GM21717 (cell line): ENCODE results near the gene LHX8.
"Not testable (repeated sequence)": the region's sequence is repeated elsewhere in the genome, so short reads cannot be mapped to it uniquely, and the experiment has no call there.

Source experiments
- ATAC-seq: cut with Tn5 transposase; IDR thresholded peaks from one replicate; pipeline ENCODE4 v1.9.1; 2021; ENCODE audit warnings: mild to moderate bottlenecking, moderate library complexity; ENCODE audit not compliant: unreplicated experiment

Gene LHX8

GRCh38 chr1:75133750-75134646, at the start of gene LHX8:
LHX8 (plus strand) TSS chr1:75134388; CDS start chr1:75136615, 2,227 bp downstream.
- ATAC-seq, result no peak

DNA sequence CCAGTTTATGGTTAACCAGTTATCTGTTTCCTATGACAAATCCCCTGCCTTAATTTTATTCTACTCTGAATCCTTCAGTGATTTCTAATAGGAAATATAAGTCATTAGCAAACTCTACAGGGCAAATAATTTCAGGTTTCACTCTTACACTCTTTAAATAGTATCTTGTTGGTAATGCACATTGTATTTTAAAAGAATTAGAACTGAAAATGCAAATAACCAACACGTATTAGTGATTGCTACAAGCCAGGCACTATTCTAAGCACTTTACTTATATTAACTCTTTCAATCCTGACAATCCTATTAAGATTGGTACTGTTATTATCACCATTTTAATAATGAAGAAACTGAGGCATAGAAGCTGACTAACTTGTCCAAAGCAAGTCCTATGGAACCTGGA, 48.3 kb upstream of the LHX8 start:
- no peak for ATAC-seq

DNA sequence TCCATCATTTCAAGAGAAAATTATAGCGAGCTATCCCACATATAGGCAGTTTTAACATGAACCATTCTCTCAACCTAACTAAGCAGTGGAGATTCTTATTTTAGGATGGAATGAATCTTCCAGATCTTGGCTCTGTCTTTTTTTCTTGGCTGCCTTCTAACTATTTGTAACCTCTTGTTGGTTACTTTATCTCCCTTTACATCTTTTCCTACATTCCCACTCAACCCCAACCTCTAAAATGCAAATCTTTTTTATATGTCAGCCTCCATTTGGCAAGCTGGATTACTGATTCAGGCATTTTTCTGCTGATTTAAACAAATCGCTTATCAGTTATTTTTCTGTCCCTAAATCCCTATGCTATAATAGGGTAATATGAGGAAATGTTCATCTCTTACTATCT, 46.9 kb upstream of the LHX8 start:
- ATAC-seq, result no peak

GRCh38 chr1:75092141-75092540, 42.0 kb upstream of the LHX8 start:
- ATAC-seq, result no peak

DNA sequence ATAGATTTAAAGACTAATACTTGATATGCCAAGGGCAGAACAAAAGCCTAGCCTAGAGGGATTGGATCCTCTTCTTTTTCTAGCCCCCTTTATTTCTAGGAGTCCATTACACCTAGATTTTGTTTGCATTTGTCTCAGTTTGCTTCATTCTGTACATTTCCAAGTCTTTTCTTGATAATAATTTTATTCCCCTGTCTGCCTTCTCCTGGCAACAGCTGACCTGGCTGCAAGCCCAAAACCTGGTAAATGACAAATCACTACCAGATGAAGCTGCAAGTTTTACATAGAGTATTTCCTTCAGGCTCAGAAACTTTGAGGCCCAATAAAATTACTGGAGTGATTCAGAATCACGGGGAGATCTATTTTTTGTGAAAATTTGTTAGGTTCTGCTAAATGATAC, 36.5 kb upstream of the LHX8 start:
- ATAC-seq, result no peak

- ATAC-seq, result no peak
These were observed 34.6 kb upstream of the LHX8 start for GRCh38 chr1:75099581-75099980.

DNA sequence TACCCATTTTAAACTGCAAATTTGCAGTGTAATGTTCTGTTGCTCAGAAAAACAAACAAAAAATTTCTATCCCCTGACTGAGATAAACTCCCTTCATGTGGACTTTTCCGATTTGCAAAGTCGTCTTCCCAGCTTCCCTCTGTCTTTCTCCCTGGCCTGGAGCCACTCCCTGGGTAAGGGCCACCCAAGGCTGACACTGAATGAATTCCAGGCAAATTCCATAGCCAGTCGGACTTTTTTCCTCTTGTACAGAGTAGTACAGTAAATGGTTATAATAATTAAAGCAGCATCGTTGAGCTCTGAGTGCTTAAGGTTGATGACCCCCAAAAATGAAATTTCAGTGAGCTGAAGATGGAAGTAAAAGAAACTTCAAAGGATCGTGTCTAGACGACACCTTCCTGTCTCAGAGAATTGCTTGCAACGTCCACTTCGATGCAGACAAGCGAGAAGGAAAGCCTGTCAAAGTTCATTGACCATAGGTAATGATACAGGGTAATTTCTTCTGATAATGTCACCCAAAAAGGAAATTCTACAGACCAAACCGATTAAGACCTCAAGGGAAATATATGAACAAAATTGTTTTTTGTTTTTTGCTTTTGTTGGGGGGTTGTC, 33.6 kb upstream of the LHX8 start:
- ATAC-seq, result no peak

DNA sequence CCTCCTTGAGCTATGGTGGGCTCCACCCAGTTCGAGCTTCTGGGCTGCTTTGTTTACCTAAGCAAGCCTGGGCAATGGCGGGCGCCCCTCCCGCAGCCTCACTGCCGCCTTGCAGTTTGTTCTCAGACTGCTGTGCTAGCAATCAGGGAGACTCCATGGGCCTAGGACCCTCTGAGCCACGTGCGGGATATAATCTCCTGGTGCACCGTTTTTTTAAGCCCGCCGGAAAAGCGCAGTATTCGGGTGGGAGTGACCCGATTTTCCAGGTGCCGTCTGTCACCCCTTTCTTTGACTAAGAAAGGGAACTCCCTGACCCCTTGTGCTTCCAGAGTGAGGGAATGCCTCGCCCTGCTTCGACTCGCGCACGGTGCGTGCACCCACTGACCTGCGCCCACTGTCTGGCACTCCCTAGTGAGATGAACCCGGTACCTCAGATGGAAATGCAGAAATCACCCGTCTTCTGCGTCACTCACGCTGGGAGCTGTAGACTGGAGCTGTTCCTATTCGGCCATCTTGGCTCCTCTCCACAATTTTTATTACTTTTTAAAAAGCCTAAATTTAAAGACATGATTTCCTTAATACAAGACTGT, 21.7 kb upstream of the LHX8 start:
- ATAC-seq, result not testable (repeated sequence)

GRCh38 chr1:75115654-75116053, 18.5 kb upstream of the LHX8 start:
- ATAC-seq, result no peak

DNA sequence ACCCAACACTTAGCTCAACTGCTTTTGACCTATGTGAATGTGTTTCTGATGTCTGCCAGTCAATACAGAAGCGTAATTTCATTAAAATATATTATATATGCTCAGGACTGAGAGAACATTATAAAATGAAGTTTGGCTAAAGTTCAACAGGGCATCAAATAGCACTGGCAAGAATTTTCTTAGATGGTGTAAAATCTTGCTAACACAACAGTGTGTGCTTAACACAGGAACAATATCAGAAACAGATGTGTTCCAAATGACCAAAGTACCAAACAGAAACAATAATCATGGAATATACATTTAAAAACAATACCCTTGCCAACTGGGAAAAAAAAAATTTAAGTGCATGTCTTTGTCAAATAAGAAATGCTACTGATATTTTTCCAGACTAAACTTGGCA, 10.4 kb upstream of the LHX8 start:
- no peak for ATAC-seq

GRCh38 chr1:75124510-75124909, 9.7 kb upstream of the LHX8 start:
- no peak for ATAC-seq

DNA sequence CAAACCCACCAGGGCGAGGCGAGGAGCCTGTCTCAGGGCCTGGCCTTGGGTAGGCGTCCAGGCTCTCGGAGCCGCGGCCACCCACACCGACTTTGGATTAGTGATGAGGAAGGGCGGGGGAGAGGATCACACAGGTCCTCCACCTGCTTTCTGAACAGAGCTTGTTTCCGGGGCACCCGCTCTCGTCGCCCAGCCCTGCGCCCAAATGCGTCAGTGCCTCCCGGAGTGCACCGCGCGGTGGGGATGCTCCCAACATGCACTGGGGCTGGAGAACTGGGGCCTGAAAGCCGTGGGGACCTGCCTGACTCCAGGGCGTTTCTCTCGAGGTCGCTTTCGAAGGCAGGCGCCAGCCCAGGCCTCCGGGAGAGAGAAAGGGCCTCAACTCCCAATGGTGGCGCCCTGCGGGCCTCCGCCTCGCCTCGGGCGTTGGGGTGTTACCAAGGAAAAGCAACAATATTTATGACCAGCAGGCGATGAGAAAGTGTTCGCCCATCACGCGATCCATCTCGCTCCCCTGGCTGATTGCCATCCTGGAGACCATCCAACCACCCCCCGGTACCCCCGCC, 8.9 kb upstream of the LHX8 start:
- no peak for ATAC-seq

- ATAC-seq, result no peak
These were observed 7.5 kb upstream of the LHX8 start for GRCh38 chr1:75126611-75127101.

DNA sequence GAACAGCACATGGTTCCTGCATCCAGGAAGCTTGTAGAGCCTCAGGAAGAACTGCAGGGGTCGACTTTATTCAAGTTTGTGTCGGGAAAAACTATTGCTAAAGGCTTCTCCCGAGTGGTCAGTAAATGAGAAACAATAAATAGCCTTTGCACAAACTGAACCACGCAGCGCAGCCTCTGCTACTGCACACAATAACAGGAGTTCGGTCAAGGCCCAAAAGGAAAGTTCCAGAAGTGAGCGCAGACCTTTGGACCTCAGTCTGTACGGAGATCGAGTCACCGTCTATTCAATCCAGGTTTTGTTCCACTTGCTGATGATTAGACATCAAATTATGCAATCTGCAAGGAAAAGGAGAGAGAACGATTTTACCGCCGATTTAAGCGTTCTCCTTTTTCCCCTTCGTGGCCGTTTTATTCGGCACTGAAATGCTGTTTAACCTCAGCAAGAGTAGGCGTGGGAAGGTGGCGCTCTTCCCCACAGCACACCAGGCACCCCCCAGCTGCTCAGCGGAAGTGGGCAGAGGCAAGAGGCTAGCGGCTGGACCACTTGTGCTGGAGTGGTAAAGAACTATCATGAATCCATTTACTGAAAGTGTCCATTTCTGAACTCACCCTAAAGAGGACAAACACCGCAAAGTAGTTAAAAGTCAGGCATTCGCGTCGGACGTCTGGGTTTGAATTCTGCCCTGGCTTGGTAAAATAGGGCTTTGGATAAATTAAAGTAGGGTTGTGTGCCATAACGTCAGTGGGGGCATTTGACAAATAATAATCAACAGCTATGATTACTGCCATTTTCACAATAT, 6.1 kb upstream of the LHX8 start:
- ATAC-seq, result no peak

DNA sequence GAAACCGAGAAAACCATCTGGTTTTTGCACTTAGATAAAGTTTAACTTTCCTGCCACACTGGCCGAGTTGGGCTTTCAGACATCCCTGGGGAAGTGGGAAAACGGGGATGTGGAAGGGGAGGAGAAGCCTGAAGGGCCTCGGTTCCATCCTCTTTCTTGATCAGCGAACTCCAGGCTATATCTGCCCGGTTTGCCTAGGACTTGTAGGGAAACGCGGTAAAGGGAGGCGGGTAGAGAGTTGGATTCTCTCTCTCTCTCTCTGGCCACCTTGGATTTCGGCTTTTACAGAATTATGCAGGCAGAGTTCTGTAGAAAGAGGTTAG, 4.6 kb upstream of the LHX8 start:
- no peak for ATAC-seq

DNA sequence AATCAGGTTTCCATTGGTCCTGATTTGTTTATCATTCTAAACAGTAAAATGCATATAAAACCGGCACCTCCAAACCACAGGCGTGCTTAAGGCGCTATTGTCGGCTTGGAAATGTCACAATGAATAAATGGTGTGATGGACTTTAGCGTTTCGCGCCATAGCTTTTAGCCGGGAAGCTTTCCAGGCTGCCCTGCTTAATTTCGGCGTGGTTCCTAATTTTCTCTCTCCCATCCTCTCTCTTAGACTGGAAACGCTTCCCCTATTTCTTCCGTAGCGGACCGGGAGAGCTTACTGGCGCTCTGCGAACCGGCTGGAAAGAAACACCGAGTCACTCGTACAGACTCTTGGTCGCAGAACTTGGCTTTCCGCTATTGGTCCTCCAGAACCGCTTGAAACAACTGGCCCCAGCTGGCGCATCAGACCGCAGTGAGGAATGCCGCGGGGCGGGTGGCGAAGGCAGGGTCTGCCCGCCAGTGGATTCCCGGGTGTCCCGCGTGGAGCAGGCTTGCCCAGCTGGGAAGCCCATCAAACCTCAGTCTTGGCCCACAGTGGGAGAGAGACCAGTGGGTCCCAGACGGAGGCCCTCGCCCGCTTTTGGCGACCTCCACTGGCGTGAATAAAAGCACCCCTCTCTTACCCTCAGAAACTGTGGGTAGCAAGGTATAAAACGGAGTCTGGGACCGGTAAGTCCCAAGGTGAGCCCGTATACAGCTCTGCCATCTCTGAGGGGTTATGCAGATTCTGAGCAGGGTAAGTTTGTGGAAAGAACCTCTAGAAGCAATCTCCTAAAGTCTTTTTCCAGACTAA, 4.0 kb upstream of the LHX8 start:
- ATAC-seq, result no peak

DNA sequence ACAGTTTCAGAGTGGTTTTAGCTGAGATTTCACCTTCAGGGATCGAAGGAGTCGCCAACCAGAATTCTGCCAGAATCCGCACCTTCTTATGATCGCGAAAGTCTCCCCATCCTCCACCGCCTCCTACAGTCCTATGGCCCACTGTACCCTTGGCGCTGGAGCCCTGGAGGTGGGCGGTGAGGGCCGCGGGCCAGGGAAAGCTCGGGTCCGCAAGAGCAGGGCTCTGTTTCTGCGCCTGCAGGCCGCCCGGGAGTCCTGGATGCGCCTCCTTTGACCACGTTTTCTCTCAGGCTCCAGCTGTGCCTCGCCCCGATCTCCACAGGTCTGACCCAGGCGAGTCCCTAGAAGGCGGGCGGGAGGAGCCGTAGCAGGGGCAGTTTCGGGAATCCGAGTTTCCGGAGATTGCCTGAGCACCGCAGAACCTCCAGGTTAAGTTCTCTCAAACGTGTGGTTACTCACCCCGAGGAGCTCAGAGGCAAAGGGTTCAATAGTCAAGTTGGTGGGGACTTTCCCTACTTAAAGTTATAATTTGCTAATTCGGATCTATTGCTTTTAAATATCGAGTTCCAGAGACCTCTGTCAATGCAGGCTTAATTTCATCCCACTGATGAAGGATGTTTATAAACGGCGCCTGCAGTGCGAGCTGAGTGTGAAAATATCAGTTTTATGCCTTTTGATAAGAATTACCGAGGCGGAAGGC, 3.2 kb upstream of the LHX8 start:
- ATAC-seq, result no peak

DNA sequence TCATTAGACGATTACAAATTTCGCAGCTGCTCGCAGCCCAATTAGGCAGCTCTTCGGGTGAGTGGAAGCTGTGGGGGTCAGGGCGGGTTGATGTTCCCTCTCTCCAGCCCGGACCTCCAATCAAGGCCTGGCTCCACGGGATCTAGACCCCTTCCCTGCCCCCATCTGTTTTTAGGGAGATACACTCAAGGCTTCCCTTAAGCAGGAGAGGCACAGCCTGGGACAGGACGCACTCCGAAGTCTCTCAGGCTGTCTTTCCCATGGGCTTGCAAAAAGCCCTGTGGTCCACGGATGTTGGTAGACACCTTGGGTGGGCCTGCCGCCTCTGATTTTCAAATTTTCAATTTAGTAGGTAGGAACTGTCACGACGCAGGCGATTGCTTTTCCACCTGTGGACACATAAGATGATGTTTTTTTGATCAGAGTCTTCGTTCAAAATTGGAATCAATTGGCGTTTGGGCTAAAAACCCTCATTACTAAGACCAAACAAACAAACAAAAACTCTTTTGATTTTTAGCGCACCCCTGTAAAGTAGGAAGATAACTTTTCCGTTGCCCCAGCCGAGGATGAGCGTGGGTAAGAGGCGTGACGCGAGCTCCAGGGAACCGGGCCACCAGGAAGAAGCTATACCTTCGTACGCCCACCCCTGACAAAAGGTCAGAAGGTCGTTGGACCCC, 2.5 kb upstream of the LHX8 start:
- ATAC-seq, result no peak

- ATAC-seq, result no peak
These were observed 1.9 kb upstream of the LHX8 start for GRCh38 chr1:75132242-75132811.
